ENCODE data around the gene TEDC1.
A peak's percentile ranks its signal among the peaks of the same experiment; 100 is the strongest.

Gene TEDC1

DNA sequence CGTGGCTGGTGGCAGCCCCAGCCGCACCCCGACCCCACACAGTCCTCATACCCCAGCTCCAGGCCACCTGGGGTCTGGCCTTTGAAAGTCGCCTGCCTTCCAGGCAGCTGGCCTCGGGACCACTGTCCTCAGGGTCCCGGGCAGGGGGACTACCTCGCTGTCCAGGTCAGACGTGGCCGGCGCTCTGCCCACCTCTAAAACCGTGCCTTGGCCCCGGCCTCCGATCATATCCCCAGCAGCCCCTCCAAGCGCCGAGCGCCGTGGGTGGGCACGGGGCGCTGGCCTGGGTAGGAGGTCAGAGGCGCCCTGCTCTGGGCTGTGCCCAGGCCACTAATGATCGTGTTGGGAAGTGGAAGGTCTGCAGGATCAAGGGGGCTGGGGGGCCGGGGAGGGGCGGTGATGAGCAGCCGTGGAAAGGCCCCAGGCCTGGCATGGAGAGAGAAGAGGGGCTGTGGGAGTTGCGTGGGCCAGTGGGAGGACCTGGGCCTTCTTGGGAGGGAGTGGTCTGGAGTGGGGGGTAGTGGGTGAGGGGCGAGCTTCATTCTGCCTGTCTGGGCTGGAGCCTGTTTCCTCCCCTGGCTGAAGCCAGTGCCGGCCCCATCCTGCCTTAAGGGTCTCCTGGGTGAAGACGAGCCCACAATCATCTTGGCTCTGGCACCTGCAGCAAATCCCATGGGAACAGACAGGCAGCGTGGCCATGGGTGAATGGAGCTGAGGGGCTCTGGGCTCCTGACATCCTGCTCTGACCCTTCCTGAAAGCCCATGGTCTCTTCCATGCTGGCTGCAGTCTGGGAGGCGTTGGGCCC, 40.2 kb downstream of the TEDC1 start:
- ChIA-PET CTCF (interaction anchor here (0.8 to 9.4 kb wide), 8 partner anchors 19 to 886 kb away, joined by 3 to 58 read pairs (median 4); no protein-coding TSS in a partner anchor), POLR2A (no interaction called here)
- TF ChIP-seq, protein P1, sequence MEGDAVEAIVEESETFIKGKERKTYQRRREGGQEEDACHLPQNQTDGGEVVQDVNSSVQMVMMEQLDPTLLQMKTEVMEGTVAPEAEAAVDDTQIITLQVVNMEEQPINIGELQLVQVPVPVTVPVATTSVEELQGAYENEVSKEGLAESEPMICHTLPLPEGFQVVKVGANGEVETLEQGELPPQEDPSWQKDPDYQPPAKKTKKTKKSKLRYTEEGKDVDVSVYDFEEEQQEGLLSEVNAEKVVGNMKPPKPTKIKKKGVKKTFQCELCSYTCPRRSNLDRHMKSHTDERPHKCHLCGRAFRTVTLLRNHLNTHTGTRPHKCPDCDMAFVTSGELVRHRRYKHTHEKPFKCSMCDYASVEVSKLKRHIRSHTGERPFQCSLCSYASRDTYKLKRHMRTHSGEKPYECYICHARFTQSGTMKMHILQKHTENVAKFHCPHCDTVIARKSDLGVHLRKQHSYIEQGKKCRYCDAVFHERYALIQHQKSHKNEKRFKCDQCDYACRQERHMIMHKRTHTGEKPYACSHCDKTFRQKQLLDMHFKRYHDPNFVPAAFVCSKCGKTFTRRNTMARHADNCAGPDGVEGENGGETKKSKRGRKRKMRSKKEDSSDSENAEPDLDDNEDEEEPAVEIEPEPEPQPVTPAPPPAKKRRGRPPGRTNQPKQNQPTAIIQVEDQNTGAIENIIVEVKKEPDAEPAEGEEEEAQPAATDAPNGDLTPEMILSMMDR (IDR thresholded peaks at IDR 0.05; ENCODE audit: control extremely low read depth, extremely low read depth, low read depth, missing control alignments) = no peak
- no peak for DNase-seq (ENCODE audit: extremely low spot score)

DNA sequence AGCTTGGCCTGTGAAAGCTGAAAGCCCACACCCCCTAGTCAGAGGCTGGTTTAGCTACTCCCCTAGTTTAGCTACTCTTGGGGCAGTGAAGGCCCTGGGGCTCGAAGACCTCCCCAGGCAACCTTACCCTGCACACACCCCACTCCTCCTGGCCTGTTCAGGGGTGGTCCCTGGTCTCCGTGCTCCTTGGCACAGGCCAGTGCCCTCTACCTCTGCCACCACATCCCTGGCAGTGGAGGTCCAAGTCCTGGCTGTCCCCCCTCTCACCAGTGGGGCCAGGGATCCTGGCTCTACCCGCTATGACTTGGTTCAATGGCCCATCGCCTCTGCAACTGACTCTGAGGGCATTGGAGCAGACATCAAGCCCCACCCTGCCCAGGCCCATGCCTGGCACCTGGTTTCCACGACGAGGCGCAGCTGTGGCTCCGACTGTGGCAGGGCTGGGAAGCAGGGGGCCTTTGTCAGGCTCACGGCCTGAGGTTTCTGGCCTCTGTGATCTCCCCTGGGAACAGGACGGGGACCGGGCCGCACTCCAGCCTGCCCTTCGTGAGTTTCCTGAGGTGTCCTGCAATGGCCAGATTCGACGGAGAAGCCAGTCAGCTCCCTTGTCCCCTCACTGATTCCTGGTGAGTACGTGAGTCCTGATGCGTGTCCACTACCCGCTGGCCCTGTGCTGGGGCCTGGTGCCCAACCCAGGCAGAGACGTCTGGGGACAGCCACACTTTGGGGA, 41.0 kb downstream of the TEDC1 start:
- TF ChIP-seq, protein P1 (IDR thresholded peaks at IDR 0.05; ENCODE audit: control extremely low read depth, extremely low read depth, low read depth, missing control alignments) = no peak
- peak; percentile 29 for DNase-seq (ENCODE audit: extremely low spot score)
- POLR2A ChIA-PET = no interaction called here
- CTCF ChIA-PET = interaction anchor here (0.7 to 9.4 kb wide), 18 partner anchors 8 to 904 kb away, joined by 3 to 58 read pairs (median 4); no protein-coding TSS in a partner anchor

DNA sequence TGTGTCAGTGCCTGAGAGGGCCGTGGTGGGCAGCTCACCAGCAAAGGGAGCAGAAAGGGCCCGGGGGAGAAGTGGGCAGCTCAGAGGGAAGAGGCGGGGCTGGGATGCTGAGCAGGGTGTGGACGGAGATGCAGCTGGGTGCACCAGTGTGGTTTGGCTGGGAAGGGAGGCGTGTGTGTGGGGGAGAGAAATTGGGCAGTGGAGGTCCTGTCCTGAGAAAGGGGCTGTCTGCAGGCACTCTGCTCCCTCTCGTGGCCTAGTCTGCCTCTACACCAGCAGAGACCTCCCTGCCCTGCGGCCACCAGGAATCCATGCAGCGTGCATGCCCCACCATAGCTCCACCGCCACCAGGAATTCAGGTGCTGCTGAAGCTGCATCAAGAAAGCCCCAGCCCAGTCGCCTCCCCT, 41.7 kb downstream of the TEDC1 start:
- POLR2A ChIA-PET = no interaction called here
- peak; percentile 79 for DNase-seq (ENCODE audit: extremely low spot score)
- CTCF ChIA-PET = interaction anchor here (0.7 to 9.4 kb wide), 22 partner anchors 9 to 903 kb away, joined by 3 to 58 read pairs (median 3); no protein-coding TSS in a partner anchor
- TF ChIP-seq, protein P1 (IDR thresholded peaks at IDR 0.05; ENCODE audit: control extremely low read depth, extremely low read depth, low read depth, missing control alignments) = peak; percentile 76

DNA sequence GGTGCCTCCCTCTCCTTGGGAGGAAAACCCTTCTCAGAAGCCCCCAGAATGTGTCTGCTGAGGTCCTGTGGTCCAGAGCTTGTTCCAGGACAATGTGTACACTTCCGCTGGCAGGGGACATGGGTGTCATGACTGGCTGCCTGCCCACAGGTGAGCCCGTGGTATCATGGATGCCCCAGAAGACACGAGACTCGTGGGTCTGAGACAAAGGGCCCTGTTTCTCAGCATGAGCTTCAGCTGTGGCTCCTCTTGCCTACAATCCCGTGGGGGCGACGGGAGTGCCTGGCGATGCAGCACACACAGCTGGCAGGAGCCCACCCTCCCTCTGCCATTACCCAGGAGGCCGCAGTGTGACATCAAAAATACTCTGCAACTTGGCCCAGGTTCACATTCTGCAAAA, 42.3 kb downstream of the TEDC1 start:
- CTCF ChIA-PET = interaction anchor here (0.7 to 9.4 kb wide), 13 partner anchors 9 to 888 kb away, joined by 3 to 58 read pairs (median 5); no protein-coding TSS in a partner anchor

DNA sequence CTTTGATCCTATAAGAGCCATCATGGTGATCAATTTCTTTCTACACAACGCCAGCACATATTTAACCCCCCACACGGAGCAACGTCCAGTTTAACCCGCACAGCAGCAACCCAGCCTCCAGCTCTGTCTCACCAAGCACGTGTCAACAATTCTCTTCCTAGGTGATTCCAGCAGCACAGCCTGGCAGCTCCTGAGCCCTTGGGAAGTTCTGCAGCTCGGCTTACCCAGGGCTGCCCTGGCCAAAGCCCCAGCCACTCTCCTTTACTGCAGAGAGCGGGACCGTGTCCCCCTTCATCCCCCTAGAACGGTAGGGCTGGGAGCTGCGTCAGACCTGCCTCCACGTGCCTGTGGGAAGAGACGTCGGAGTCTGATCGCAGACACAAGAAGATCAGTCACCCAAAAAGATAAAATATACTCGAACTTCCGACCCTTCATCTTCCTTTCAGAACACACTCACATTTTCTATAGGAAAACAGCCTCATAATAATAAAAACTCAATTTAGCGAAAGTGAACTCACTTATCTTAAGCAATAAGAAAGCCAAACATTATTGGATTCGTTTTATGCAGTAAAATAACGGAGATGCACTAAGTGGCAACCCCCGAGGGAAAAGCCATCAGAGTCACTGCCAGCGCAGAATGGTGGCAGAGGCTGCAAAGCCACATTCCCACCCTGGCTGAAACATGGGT, 42.9 kb downstream of the TEDC1 start:
- no peak for DNase-seq (ENCODE audit: extremely low spot score)
- ChIA-PET CTCF (interaction anchor here (1.6 to 9.4 kb wide), 6 partner anchors 9 to 884 kb away, joined by 5 to 58 read pairs (median 8); no protein-coding TSS in a partner anchor), POLR2A (no interaction called here)
- TF ChIP-seq, protein P1 (IDR thresholded peaks at IDR 0.05; ENCODE audit: control extremely low read depth, extremely low read depth, low read depth, missing control alignments) = no peak

More for the DNA sequence above, 42.3 kb downstream of the TEDC1 start:
- DNase-seq (ENCODE audit: extremely low spot score) = no peak
- TF ChIP-seq, protein P1 (IDR thresholded peaks at IDR 0.05; ENCODE audit: control extremely low read depth, extremely low read depth, low read depth, missing control alignments) = no peak
- POLR2A ChIA-PET = no interaction called here

DNA sequence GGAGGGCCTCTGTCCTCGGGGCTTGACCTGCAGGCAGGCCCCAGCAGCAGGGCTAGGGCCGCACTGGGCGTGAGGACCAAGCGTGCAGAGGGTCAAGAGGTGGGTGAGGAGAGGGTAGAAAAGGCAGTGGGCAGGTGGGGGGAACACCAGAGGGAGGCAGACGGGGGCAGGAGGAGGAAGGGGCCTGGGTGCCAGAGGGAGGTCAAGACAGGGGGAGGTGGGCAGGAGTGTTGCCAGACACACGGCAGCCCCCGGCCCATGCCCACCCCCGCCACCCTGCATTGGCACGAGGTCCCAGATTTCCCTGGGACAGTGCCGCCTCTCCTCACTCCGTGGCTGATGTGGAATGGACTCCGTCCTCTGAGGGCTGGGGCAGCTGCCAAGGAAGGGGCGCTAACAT, 43.5 kb downstream of the TEDC1 start:
- POLR2A ChIA-PET = no interaction called here
- CTCF ChIA-PET = interaction anchor here (9.4 kb wide), 1 partner anchor 883 kb away, joined by 58 read pairs; no protein-coding TSS in a partner anchor
- TF ChIP-seq, protein P1 (IDR thresholded peaks at IDR 0.05; ENCODE audit: control extremely low read depth, extremely low read depth, low read depth, missing control alignments) = no peak
- DNase-seq (ENCODE audit: extremely low spot score) = no peak
